ENCODE measurements around the gene ZSWIM4.

ZSWIM4 gene

DNA sequence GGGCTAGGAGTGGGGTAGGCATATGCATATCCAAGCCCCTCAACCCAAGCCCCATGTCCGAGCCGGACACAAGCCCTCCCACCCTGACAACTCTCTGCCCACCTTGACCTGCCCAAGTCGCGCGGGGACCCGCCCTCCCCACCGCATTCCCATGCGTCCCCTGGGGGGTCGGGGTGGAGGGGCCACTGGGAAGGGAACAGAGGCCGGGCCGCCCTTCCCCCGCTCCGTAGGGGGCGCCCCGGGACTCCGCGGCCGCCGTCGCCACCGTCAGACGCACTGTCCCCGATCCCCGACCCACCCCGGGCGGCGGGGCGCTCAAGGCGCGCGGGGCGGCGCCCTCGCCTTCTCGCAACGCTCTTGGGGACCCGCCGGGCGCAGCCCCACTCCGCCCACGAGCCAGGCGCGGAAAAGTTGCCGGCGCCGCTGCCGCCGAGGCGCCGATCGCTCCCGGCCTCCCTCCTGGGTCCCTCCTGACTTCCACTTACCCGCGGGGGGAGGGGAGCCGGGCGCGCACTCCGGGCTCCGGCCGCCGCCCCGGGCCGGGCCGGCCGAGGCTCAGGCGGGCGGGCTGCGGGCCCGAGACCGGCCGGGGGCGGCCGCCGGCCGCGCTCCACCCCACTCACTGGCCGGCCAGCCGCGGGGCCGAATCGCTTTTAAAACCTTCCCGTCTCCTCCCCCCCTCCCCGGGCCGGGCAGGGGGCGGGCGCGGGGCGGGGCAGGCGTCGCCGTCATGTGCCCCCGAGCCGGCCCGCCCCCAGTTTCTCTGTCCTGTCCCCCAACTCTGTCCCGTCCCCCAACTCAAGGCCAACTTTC lies 47.3 kb downstream of the ZSWIM4 start:
- peak overlapping the region; percentile 93 for H3K4me3 ChIP-seq (ENCODE audit: low read depth, low read length)
- TF ChIP-seq, protein P1, sequence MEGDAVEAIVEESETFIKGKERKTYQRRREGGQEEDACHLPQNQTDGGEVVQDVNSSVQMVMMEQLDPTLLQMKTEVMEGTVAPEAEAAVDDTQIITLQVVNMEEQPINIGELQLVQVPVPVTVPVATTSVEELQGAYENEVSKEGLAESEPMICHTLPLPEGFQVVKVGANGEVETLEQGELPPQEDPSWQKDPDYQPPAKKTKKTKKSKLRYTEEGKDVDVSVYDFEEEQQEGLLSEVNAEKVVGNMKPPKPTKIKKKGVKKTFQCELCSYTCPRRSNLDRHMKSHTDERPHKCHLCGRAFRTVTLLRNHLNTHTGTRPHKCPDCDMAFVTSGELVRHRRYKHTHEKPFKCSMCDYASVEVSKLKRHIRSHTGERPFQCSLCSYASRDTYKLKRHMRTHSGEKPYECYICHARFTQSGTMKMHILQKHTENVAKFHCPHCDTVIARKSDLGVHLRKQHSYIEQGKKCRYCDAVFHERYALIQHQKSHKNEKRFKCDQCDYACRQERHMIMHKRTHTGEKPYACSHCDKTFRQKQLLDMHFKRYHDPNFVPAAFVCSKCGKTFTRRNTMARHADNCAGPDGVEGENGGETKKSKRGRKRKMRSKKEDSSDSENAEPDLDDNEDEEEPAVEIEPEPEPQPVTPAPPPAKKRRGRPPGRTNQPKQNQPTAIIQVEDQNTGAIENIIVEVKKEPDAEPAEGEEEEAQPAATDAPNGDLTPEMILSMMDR (IDR thresholded peaks at IDR 0.05; ENCODE audit: low read depth, low read length), result no peak

DNA sequence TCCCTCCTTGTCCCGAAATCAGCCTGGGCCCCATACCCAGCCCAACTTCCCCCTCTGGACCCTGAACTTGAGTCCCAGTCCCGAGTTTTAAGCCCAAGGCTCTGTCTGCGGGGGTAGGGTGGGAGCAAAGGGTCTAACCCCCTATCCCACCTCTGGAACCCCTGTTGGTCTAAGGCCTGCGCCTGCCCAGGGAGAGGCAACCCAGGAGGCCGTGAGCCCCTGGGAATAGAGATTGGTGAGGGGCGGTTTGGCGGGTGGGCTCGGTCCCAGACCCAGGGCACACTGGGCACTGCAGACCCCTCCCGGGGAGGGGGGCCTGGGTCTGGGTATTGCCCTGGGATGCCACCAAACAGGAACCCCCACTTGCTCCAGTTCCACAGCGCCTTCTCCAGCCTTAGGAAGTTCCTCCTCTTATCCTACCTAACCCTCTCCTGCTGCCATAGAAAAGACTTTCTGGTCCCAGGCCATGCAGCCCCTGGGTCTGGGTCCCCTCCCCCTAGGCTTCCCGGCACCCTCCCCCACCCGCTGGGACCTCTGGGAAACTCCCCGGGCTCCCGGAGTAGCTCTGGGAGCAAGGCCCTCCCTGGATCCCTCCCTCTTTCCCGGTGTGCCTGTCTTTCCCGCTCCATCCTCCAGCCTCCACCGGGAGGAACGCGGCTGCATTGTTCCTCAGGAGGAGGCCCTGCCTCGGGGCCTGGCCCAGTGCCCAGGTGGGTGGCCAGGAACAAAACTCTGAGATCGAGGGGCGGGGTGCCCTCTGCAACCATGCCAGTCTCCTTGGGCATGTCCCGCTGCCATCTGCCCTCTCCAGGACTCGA lies 48.1 kb downstream of the ZSWIM4 start:
- TF ChIP-seq, protein P1 (IDR thresholded peaks at IDR 0.05; ENCODE audit: low read depth, low read length), result no peak

DNA sequence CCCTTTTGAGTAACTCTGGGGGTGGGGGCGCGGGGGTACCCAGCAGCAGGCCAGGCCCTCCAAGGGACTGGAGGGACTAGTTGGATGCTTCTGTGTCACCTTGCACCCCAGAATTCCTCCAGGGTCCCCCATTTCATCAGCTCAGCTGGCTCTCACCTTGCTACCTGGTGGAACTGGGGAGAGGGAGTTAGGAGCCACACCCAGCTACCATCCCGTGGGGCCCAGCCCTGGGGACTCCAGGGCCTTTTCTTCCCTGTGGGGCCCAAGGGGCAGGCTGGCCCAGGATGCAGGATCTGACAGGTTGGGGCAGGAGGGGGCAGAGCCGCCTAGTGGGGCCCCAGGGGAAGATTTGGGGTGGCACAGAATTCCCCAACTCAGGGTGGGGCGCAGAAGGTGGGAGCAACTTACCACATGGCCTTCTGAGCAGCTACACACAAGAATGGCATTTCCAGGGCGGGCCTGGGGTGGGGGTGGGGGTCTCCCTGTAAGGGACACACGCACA lies 48.9 kb downstream of the ZSWIM4 start:
- TF ChIP-seq, protein P1 (IDR thresholded peaks at IDR 0.05; ENCODE audit: low read depth, low read length), result no peak
- H3K4me3 ChIP-seq (ENCODE audit: low read depth, low read length), result no peak overlapping the region

More for the DNA sequence above, 48.1 kb downstream of the ZSWIM4 start:
- H3K4me3 ChIP-seq (ENCODE audit: low read depth, low read length), result peak overlapping the region; percentile 93

DNA sequence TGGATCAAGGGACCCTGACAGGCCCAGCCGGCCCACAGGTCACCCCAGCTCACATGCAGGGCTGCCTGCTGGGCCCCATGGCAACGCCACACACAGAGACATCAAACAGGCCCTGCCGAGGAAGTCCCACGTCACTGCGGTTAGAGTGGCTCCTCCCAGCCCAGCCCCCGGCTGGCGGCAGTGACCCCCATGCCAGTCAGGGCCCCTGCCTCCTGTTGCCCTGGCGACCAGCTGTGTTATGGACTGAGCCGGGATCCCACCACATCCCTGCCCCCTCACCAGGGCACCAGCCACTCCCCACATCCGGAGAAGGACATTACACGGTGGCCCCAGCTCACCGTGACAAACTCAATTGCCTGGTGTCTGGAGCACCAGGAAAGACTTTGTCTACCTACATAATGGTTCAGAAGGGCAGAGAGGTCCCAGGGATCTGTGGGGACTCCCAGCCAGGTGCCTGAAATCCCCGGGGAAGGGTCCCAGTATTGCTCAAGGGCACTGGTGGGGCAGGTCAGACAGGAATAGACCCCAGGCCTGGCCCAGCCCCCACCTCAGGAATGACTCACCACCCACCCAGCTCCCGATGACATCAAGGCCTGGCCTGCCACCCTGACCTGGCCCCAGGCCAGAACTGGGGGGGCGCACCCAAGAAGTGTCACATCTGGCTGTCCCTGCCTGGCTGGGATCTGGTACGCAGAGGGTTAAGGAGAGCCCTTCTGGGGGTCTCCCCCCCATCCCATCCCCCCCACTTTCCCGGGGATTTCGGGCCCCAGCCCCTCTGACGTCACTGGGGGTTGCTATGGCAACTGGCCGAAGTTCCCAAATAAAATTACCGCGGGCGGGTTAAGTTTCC lies 51.5 kb downstream of the ZSWIM4 start:
- TF ChIP-seq, protein P1 (IDR thresholded peaks at IDR 0.05; ENCODE audit: low read depth, low read length), result no peak
- peak overlapping the region; percentile 49 for H3K4me3 ChIP-seq (ENCODE audit: low read depth, low read length)

DNA sequence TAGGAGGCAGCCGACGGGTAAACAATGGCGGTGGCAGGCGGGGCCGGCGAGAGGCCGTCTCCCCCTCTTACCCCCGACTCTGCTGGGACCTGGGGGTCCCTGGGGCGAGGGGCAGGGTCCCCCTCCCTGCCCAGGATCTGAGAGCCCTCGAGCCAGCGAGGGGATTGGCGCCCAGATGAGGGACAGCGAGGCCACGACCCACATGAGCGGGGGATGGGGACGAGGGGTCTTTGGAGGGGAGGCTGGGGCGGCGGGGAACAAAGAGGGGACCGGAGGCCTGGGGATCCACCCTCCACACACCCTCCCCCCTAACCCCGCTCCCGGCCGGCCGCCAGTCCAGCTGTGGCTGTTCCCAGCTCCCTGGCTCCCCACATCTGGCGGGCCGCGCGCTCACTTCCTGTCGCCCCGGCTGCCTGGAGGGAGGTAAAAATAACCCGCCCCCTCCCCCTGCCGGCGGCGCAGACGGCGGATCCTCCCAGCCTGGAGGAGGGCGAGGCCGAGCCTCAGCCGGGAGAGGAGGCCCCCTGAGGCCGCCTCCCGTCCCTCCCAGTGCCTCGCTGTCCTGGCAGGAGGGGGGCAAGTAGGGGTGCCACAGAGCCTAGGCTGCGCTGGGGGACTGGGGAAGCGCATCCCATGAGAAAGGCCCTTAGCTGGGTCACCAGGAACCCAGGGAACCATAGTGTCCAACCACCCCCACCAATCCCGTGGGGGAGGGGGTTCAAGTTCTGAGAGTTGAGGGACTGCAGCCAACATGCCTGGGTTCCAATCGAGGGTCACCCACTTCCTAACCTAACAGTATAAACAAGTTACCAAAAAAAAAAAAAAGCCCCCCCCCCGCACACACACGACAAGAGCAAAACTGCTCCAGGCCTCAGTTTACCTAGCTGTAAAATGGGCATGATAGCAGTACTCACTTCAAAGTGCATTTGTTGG lies 52.4 kb downstream of the ZSWIM4 start:
- TF ChIP-seq, protein P1 (IDR thresholded peaks at IDR 0.05; ENCODE audit: low read depth, low read length), result no peak
- H3K4me3 ChIP-seq (ENCODE audit: low read depth, low read length), result peak overlapping the region; percentile 49

DNA sequence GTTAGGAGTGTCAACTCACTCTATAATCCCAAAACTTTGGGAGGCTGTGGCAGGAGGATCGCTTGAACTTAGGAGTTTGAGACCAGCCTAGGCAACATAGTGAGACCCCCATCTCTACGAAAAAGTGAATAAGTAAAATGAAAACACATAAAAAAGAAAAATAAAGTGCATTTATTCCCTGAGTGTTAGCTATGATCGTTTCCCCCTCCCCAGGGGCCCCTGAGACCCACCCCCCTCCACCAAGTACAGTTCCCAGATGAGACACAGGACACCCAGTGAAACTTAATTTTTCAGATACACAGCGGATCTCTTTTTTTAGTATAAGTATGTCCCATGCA lies 53.1 kb downstream of the ZSWIM4 start:
- TF ChIP-seq, protein P1 (IDR thresholded peaks at IDR 0.05; ENCODE audit: low read depth, low read length), result no peak
- H3K4me3 ChIP-seq (ENCODE audit: low read depth, low read length), result no peak overlapping the region

All from WI38 (cell line).